ENCODE results near the gene FGFR1OP2. TPM values are rescaled to one million over a fixed set of nuclear protein-coding genes. Genes with fewer than 3 reads are reported as not detected.

The FGFR1OP2 gene
- total and polyA plus RNA-seq, 2 of the 8 experiments (the other 6 are each of a cell fraction or from before 2014, with no cell fraction given), result 8.8 to 34.4 TPM

GRCh38 chr12:26970136-26970535, 31.9 kb downstream of the FGFR1OP2 start:
- Histone ChIP-seq H3K9ac (replicated peaks in 1 of 4; ENCODE audit: extremely low read depth in 1 of 4, low read depth in 3 of 4, low read length in 3 of 4) (no peak overlapping the region), H2BK12ac (ENCODE audit: low read depth, low read length) (no peak overlapping the region), H3K18ac (ENCODE audit: extremely low read depth, low read length) (no peak overlapping the region), H2AFZ (ENCODE audit: low read length) (no peak overlapping the region), H3K4me2 (ENCODE audit: insufficient read depth in 1 of 2, low read depth in 2 of 2, low read length in 2 of 2) (no peak overlapping the region), H3K79me1 (ENCODE audit: low read depth, low read length) (no peaks in the 10 kb centered on the region), H2AK5ac (ENCODE audit: low read depth, low read length) (no peak overlapping the region), H2BK5ac (ENCODE audit: low read depth, low read length) (no peak overlapping the region), H4K5ac (ENCODE audit: insufficient read length, low read depth, low read length) (no peak overlapping the region), H2BK120ac (replicated peaks; ENCODE audit: low read depth, low read length) (no peak overlapping the region), H3K9me3 (ENCODE audit: insufficient read depth in 2 of 2, low read depth in 1 of 2, low read length in 1 of 2) (no peaks in the 10 kb centered on the region), H3K56ac (replicated peaks; ENCODE audit: insufficient read length, low read depth, low read length) (no peak overlapping the region), H3K4me1 (replicated peaks in 1 of 4; ENCODE audit: control insufficient read depth in 3 of 4, insufficient read depth in 4 of 4, low read length in 3 of 4) (no peaks in the 10 kb centered on the region), H4K20me1 (replicated peaks in 1 of 2; ENCODE audit: control insufficient read depth in 1 of 2, insufficient read depth in 2 of 2, low read length in 2 of 2) (no peaks in the 10 kb centered on the region), H3K27me3 (replicated peaks in 1 of 4; ENCODE audit: control insufficient read depth in 3 of 4, extremely low read depth in 1 of 4, insufficient read depth in 3 of 4, low read length in 3 of 4) (no peaks in the 10 kb centered on the region), H2BK15ac (ENCODE audit: low read length) (no peak overlapping the region), H2BK20ac (ENCODE audit: low read length) (no peak overlapping the region), H3K79me2 (ENCODE audit: control insufficient read depth in 1 of 2, insufficient read depth in 2 of 2, low read length in 2 of 2) (no peaks in the 10 kb centered on the region), H3K14ac (ENCODE audit: insufficient read length) (no peak overlapping the region), H3K4me3 (ENCODE audit: extremely low read depth in 1 of 4, insufficient read depth in 2 of 4, low read depth in 3 of 4, low read length in 4 of 4) (no peak overlapping the region), H4K91ac (replicated peaks; ENCODE audit: insufficient read length, low read length) (no peak overlapping the region), H4K8ac (ENCODE audit: extremely low read depth, insufficient read depth, low read length) (no peak overlapping the region), H3K4ac (replicated peaks; ENCODE audit: insufficient read length, low read depth, low read length) (no peak overlapping the region), H3K36me3 (ENCODE audit: control insufficient read depth in 2 of 4, insufficient read depth in 4 of 4, low read length in 3 of 4) (peaks cover 3 to 16% (median 7%) of the 10 kb centered on the region in 4 experiments; a peak in 5 of 8 replicates), H3K23ac (ENCODE audit: insufficient read length) (no peak overlapping the region), H3K27ac (ENCODE audit: low read depth, low read length) (no peak overlapping the region), H3K23me2 (ENCODE audit: low read depth, low read length) (no peaks in the 10 kb centered on the region)
- ChIA-PET POLR2A (ENCODE audit: partially characterized antibody) (interaction anchor here (1.3 kb wide), 1 partner anchor 8 kb away, joined by 3 read pairs; no protein-coding TSS in a partner anchor), CTCF (ENCODE audit: partially characterized antibody) (no interaction called here)
- FAIRE-seq (no peak), DNase-seq (ENCODE audit: low read depth in 1 of 2, low spot score in 2 of 2) (no peak)
- WGBS, 2 experiments (ENCODE audit: extremely low coverage in 1 of 2, insufficient coverage in 1 of 2, insufficient read length in 1 of 2, insufficient replicate concordance in 2 of 2, low coverage in 1 of 2, low lambda C conversion rate in 2 of 2, missing lambda C conversion rate in 1 of 2), result 80% methylated on average over 2 of the region's 2 CpGs; no CpG with 5 or more reads in 1 of the 2 experiments
- TF ChIP-seq USF2 (IDR thresholded peaks at IDR 0.05; ENCODE audit: low read length) (no peak), BCL11A (IDR thresholded peaks at IDR 0.05; ENCODE audit: low read depth in 2 of 2, low read length in 2 of 2) (no peak), POLR2A (IDR thresholded peaks at IDR 0.05; ENCODE audit: control extremely low read depth in 1 of 2, low read depth in 2 of 2, low read length in 2 of 2) (no peak), MAFK (IDR thresholded peaks at IDR 0.05; ENCODE audit: low read depth, low read length) (no peak), PHF8 (conservative IDR thresholded peaks at IDR 0.05; ENCODE audit: low read depth, low read length) (no peak), SIX5 (IDR thresholded peaks at IDR 0.05; ENCODE audit: low read depth, low read length) (no peak), SIN3A (conservative IDR thresholded peaks at IDR 0.05 in 1 of 2, IDR thresholded peaks at IDR 0.05 in 1 of 2; ENCODE audit: low read depth in 1 of 2, low read length in 2 of 2) (no peak), RBBP5 (IDR thresholded peaks at IDR 0.05; ENCODE audit: borderline replicate concordance, low read depth, low read length) (no peak), CBX8 (IDR thresholded peaks at IDR 0.05; ENCODE audit: borderline replicate concordance, low read depth, low read length) (no peak), TAF1 (IDR thresholded peaks at IDR 0.05; ENCODE audit: low read depth, low read length) (no peak), EP300 (IDR thresholded peaks at IDR 0.05; ENCODE audit: borderline replicate concordance in 1 of 2, low read depth in 2 of 2, low read length in 2 of 2) (no peak), CHD1 (IDR thresholded peaks at IDR 0.05; ENCODE audit: low read depth, low read length) (no peak)
